DMS153 (cell line): Measurements from ENCODE around the gene ACADSB.
A peak's percentile ranks its signal among the peaks of the same experiment; 100 is the strongest.

Experiments used
- DNase-seq: peaks from one replicate; lab custom pipeline; 2025; lab: John Stamatoyannopoulos, UW

The ACADSB gene

GRCh38 chr10:123008355-123009104 is at the start of gene ACADSB, which contains the start of gene IKZF5:
ACADSB (plus strand) TSS chr10:123009006; CDS start chr10:123009030, 24 bp downstream.
IKZF5 (minus strand) TSS chr10:123008795; CDS start chr10:122998625, 10,170 bp downstream.
- DNase-seq: peak; percentile 95

- DNase-seq: no peak
Measured at GRCh38 chr10:122962405-122962804, 46.4 kb upstream of the ACADSB start.

- DNase-seq: no peak
Measured at GRCh38 chr10:122966879-122967278, 41.9 kb upstream of the ACADSB start.

- DNase-seq: no peak
Measured at GRCh38 chr10:122968698-122969097, 40.1 kb upstream of the ACADSB start.

- no peak for DNase-seq
Measured at GRCh38 chr10:122974023-122974422, 34.8 kb upstream of the ACADSB start.

GRCh38 chr10:122974543-122975064 is 34.2 kb upstream of the ACADSB start:
- DNase-seq: no peak

GRCh38 chr10:122980209-122981065 is 28.4 kb upstream of the ACADSB start, which contains the start of gene PSTK:
PSTK (plus strand) TSS chr10:122980401; CDS start chr10:122980480, 79 bp downstream.
- peak; percentile 88 for DNase-seq

- DNase-seq: no peak
Measured at GRCh38 chr10:122981066-122981464, 27.7 kb upstream of the ACADSB start.

GRCh38 chr10:122983898-122984297 is 24.9 kb upstream of the ACADSB start:
- no peak for DNase-seq

GRCh38 chr10:122984708-122985107 is 24.1 kb upstream of the ACADSB start:
- DNase-seq: no peak

- DNase-seq: no peak
Measured at GRCh38 chr10:122986335-122986734, 22.5 kb upstream of the ACADSB start.

- no peak for DNase-seq
Measured at GRCh38 chr10:122988501-122988900, 20.3 kb upstream of the ACADSB start.

- no peak for DNase-seq
Measured at GRCh38 chr10:122990278-122990677, 18.5 kb upstream of the ACADSB start.

- DNase-seq: no peak
Measured at GRCh38 chr10:122992031-122992585, 16.7 kb upstream of the ACADSB start.

GRCh38 chr10:122993797-122994336 is 14.9 kb upstream of the ACADSB start:
- no peak for DNase-seq

- DNase-seq: no peak
Measured at GRCh38 chr10:122995936-122996335, 12.9 kb upstream of the ACADSB start.

GRCh38 chr10:122997864-122998263 is 10.9 kb upstream of the ACADSB start:
- no peak for DNase-seq

- DNase-seq: no peak
Measured at GRCh38 chr10:122998360-122998917, 10.4 kb upstream of the ACADSB start.

GRCh38 chr10:122998934-122999333 is 9.9 kb upstream of the ACADSB start:
- DNase-seq: no peak

- DNase-seq: peak; percentile 6
Measured at GRCh38 chr10:122999347-122999746, 9.5 kb upstream of the ACADSB start.

GRCh38 chr10:123000155-123000554 is 8.7 kb upstream of the ACADSB start:
- no peak for DNase-seq

- DNase-seq: no peak
Measured at GRCh38 chr10:123001370-123001769, 7.4 kb upstream of the ACADSB start.
